ENCODE results near the gene FOXN3. TPM values are rescaled to one million over a fixed set of nuclear protein-coding genes. Genes with fewer than 3 reads are reported as not detected.

The FOXN3 gene
- polyA plus RNA-seq, 2 of the 4 experiments (the other 2 are of a cell fraction): 6.0 to 6.4 TPM

DNA sequence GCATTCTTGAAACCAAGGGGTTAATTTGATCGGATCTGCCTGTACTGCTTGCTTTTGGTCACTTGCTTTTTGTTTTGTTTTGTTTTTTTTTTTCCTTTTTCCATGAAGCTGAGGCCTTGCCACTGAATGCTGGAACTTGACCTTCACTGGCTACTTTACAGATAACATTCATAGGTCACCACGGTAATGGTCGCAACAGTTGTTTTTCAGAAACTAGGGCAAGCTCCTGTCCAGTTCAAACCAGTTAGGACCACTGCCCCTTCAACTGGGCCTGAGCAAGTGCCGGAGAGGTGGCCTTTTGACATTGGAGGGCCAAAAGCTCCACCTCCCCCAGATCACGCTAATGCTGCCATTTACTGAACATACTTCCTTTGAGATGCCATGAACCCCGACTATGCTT lies 147.6 kb downstream of the FOXN3 start (continued):
- TF ChIP-seq, protein P1, sequence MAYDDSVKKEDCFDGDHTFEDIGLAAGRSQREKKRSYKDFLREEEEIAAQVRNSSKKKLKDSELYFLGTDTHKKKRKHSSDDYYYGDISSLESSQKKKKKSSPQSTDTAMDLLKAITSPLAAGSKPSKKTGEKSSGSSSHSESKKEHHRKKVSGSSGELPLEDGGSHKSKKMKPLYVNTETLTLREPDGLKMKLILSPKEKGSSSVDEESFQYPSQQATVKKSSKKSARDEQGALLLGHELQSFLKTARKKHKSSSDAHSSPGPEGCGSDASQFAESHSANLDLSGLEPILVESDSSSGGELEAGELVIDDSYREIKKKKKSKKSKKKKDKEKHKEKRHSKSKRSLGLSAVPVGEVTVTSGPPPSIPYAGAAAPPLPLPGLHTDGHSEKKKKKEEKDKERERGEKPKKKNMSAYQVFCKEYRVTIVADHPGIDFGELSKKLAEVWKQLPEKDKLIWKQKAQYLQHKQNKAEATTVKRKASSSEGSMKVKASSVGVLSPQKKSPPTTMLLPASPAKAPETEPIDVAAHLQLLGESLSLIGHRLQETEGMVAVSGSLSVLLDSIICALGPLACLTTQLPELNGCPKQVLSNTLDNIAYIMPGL (CRISPR knock-in tag; IDR thresholded peaks at IDR 0.05; ENCODE audit: borderline replicate concordance): no peak
- TF ChIP-seq HDAC2 (IDR thresholded peaks at IDR 0.05) (no peak), RFX5 (IDR thresholded peaks at IDR 0.05) (no peak), CBX8 (IDR thresholded peaks at IDR 0.05) (no peak)

DNA sequence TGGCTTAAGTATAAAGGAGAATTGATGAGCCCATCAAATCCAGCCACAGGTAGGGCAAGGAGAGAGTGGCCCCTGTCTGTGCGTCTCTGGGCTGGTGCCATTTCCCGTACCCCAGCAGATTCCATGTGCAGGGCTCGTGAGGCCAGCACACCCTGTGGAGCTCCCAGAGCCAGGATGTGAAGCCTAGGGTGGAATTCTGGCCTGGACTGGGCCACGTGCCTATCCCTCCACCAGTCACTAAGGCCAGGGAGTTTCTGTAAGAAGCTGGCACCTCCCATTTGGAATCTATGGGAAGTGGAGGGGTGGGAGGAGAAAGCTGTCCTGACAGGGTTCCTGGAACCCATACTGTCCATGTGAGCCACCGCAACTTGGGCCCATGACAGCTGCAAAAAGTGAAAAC lies 148.5 kb downstream of the FOXN3 start:
- Histone ChIP-seq H3K27ac (no peak overlapping the region), H3K9me3 (no peaks in the 10 kb centered on the region), H3K4me3 (no peak overlapping the region), H3K4me1 (no peaks in the 10 kb centered on the region), H3K4me2 (no peak overlapping the region)
- FAIRE-seq (no peak), ATAC-seq (no peak), DNase-seq (ENCODE audit: low read depth in 1 of 2, low spot score in 1 of 2) (no peak)
- TF ChIP-seq JUNB (IDR thresholded peaks at IDR 0.05) (no peak), GATA3 (IDR thresholded peaks at IDR 0.05; ENCODE audit: borderline replicate concordance) (no peak), CEBPB (IDR thresholded peaks at IDR 0.05) (no peak), MYC (IDR thresholded peaks at IDR 0.05; ENCODE audit: borderline replicate concordance, low read length) (no peak), BHLHE40 (IDR thresholded peaks at IDR 0.05; ENCODE audit: low read depth, low read length) (no peak), KDM1A (IDR thresholded peaks at IDR 0.05; ENCODE audit: low read depth) (no peak), ZFP36 (IDR thresholded peaks at IDR 0.05; ENCODE audit: borderline replicate concordance, partially characterized antibody) (no peak), RAD21 (conservative IDR thresholded peaks at IDR 0.05 in 1 of 2, IDR thresholded peaks at IDR 0.05 in 1 of 2) (no peak), KDM5A (IDR thresholded peaks at IDR 0.05) (no peak), NFE2L2 (conservative IDR thresholded peaks at IDR 0.05; ENCODE audit: low read length) (no peak), TP53 (CRISPR knock-in tag; IDR thresholded peaks at IDR 0.05) (no peak), POLR2AphosphoS2 (conservative IDR thresholded peaks at IDR 0.05; ENCODE audit: low read length) (no peak), ESRRA (IDR thresholded peaks at IDR 0.05; ENCODE audit: borderline replicate concordance, low read length) (no peak)
- TF ChIP-seq, protein P2, sequence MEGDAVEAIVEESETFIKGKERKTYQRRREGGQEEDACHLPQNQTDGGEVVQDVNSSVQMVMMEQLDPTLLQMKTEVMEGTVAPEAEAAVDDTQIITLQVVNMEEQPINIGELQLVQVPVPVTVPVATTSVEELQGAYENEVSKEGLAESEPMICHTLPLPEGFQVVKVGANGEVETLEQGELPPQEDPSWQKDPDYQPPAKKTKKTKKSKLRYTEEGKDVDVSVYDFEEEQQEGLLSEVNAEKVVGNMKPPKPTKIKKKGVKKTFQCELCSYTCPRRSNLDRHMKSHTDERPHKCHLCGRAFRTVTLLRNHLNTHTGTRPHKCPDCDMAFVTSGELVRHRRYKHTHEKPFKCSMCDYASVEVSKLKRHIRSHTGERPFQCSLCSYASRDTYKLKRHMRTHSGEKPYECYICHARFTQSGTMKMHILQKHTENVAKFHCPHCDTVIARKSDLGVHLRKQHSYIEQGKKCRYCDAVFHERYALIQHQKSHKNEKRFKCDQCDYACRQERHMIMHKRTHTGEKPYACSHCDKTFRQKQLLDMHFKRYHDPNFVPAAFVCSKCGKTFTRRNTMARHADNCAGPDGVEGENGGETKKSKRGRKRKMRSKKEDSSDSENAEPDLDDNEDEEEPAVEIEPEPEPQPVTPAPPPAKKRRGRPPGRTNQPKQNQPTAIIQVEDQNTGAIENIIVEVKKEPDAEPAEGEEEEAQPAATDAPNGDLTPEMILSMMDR (IDR thresholded peaks at IDR 0.05): no peak
- TF ChIP-seq, protein P3, sequence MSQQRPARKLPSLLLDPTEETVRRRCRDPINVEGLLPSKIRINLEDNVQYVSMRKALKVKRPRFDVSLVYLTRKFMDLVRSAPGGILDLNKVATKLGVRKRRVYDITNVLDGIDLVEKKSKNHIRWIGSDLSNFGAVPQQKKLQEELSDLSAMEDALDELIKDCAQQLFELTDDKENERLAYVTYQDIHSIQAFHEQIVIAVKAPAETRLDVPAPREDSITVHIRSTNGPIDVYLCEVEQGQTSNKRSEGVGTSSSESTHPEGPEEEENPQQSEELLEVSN (IDR thresholded peaks at IDR 0.05; ENCODE audit: borderline replicate concordance, low read depth): no peak
- TF ChIP-seq, protein P4, sequence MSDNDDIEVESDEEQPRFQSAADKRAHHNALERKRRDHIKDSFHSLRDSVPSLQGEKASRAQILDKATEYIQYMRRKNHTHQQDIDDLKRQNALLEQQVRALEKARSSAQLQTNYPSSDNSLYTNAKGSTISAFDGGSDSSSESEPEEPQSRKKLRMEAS (IDR thresholded peaks at IDR 0.05): no peak
- ChIA-PET POLR2A (no interaction called here), CTCF (no interaction called here)
- 68% methylated on average over 5 of the region's 5 CpGs for WGBS (ENCODE audit: missing lambda C conversion rate)

DNA sequence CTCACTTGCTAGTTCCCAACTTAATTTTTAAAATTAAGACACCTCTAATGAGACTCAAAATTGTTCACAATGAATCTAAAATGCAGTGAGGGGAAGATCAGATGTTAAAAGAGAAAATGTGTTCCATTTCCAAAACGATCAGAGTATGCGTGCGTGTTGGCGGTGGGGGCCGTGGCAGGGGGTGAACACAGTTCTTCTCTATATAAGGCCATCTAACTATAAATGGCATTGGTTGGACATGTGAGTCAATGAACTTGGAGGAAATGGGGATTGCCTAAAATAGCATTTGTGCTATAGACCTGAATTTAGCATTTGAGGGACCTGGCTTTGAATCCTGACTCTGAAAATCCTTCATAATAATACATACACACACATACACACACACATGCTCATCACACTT lies 149.4 kb downstream of the FOXN3 start:
- Histone ChIP-seq H3K4me1 (no peaks in the 10 kb centered on the region), H3K4me3 (no peak overlapping the region), H3K27ac (no peak overlapping the region), H3K9me3 (no peaks in the 10 kb centered on the region), H3K4me2 (no peak overlapping the region)
- 79% methylated on average over 5 of the region's 5 CpGs for WGBS (ENCODE audit: missing lambda C conversion rate)
- POLR2A ChIA-PET: no interaction called here
- FAIRE-seq: no peak
- ATAC-seq: no peak
- DNase-seq (ENCODE audit: low read depth in 1 of 2, low spot score in 1 of 2): no peak
- CTCF ChIA-PET: no interaction called here
- TF ChIP-seq RFX5 (IDR thresholded peaks at IDR 0.05) (no peak), NPAS2 (CRISPR knock-in tag; IDR thresholded peaks at IDR 0.05; ENCODE audit: borderline replicate concordance) (no peak), FOXS1 (CRISPR knock-in tag; IDR thresholded peaks at IDR 0.05) (no peak), JUN (IDR thresholded peaks at IDR 0.05) (no peak), JUNB (IDR thresholded peaks at IDR 0.05) (no peak), ESRRA (IDR thresholded peaks at IDR 0.05; ENCODE audit: borderline replicate concordance, low read length) (no peak), PHF8 (IDR thresholded peaks at IDR 0.05; ENCODE audit: borderline replicate concordance, low read depth) (no peak), ZC3H11A (IDR thresholded peaks at IDR 0.05) (no peak), ZSCAN20 (CRISPR knock-in tag; IDR thresholded peaks at IDR 0.05) (no peak), ZNF302 (CRISPR knock-in tag; IDR thresholded peaks at IDR 0.05) (no peak), MYC (IDR thresholded peaks at IDR 0.05; ENCODE audit: borderline replicate concordance, low read length) (no peak)
- TF ChIP-seq, protein P5, sequence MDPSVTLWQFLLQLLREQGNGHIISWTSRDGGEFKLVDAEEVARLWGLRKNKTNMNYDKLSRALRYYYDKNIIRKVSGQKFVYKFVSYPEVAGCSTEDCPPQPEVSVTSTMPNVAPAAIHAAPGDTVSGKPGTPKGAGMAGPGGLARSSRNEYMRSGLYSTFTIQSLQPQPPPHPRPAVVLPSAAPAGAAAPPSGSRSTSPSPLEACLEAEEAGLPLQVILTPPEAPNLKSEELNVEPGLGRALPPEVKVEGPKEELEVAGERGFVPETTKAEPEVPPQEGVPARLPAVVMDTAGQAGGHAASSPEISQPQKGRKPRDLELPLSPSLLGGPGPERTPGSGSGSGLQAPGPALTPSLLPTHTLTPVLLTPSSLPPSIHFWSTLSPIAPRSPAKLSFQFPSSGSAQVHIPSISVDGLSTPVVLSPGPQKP (IDR thresholded peaks at IDR 0.05; ENCODE audit: low read depth, low read length): no peak
- TF ChIP-seq, protein P2 (IDR thresholded peaks at IDR 0.05): no peak
- TF ChIP-seq, protein P6, sequence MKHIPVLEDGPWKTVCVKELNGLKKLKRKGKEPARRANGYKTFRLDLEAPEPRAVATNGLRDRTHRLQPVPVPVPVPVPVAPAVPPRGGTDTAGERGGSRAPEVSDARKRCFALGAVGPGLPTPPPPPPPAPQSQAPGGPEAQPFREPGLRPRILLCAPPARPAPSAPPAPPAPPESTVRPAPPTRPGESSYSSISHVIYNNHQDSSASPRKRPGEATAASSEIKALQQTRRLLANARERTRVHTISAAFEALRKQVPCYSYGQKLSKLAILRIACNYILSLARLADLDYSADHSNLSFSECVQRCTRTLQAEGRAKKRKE (CRISPR knock-in tag; IDR thresholded peaks at IDR 0.05; ENCODE audit: low read depth): no peak
